Middle frontal gyrus (tissue), 1 donor: ENCODE data around the gene TULP4.
"Not testable (repeated sequence)": the region's sequence is repeated elsewhere in the genome, so short reads cannot be mapped to it uniquely, and the experiment has no call there.

Experiments
- DNase-seq: peaks from one replicate; pipeline ENCODE4 v3.0.0-alpha.2; 2015; ENCODE audit warnings: low spot score; ENCODE audit errors: extremely low spot score

TULP4 gene

DNA sequence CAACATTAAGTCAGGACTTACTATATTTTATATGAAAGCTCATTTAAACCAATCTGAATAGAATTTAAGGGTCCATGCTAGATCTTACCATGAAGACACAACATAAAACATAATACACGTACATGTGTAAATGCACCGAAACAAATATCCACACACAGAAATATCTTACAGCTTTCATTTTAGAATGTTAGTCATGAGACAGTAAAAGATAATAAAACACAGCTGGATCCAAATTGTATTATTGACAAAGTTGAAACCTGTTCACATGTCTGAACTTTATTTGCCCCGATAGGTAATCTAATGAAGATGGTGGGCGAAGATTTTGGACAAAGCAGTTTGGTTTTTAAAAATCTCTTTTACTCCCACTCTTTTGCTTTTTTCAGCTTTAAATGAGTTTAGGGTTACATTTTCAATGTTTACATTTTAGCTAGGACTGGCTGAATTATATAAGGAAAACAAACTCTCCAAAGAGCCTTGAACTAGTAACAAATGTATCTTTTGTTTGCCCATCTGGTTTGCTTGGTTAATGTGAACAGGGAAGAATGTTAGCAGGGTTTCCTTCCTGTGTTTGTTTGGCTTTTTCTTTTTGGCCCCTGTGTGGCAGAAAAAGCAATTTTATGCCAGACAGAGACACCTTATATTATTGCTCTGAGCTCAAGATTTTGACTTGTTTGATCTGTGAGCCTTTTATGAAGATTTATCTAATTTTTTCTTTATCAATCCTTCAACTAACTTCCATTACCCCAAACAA, 242.5 kb downstream of the TULP4 start:
- no peak for DNase-seq

DNA sequence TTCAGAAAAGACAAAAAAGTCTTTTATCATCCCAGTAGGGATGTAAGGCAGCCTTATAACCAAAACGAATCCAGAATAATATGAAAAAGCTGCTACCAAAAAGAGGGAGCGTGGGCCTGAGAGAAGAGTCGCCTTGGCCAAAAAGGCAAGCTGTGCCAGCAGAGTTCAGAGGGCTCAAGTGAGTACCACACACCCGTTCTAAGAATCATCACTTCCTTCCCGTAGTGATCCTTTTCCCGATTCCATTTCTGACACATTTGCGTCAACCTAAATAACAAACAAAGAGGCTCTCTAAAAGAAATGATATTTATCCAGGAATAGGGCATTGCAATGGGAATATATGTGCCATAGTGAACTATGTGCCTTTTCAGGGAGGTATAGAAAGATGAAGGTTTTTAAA, 243.8 kb downstream of the TULP4 start:
- DNase-seq, result no peak

DNA sequence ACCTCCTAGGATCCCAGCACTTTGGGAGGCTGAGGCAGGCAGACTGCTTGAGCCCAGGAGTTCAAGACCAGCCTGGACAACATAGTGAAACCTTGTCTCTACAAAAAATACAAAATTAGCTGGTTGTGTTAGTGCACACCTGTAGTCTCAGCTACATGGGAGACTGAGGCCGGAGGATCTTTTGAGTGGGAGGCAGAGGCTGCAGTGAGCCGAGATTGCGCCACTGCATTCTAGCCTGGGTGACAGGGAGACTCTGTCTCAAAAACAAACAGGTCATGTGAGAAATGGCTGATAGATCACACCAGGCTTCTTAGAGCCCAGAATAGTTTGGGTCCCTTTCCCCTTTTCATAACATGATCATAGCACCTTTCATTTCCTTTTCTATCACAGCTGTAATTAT, 244.8 kb downstream of the TULP4 start:
- DNase-seq, result not testable (repeated sequence)

DNA sequence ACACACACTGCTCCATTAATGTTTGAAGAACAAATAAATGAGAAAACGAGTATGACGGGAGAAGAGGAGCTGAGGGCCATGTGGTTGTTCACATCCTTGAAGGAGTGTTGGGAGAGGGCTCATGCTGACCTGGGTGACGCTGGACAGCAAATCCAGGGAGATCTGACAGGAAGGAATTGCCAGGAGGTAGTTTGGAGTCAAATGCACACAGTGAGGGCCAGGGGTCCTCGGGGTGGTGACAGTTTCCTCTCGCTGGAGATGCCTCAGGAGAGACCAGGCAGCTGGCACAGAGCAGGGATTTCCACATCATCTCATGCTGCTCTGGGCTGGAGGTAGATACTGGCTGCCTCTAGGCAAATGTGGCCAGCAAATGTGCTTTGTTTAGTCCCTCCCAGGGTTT, 245.7 kb downstream of the TULP4 start:
- no peak for DNase-seq

DNA sequence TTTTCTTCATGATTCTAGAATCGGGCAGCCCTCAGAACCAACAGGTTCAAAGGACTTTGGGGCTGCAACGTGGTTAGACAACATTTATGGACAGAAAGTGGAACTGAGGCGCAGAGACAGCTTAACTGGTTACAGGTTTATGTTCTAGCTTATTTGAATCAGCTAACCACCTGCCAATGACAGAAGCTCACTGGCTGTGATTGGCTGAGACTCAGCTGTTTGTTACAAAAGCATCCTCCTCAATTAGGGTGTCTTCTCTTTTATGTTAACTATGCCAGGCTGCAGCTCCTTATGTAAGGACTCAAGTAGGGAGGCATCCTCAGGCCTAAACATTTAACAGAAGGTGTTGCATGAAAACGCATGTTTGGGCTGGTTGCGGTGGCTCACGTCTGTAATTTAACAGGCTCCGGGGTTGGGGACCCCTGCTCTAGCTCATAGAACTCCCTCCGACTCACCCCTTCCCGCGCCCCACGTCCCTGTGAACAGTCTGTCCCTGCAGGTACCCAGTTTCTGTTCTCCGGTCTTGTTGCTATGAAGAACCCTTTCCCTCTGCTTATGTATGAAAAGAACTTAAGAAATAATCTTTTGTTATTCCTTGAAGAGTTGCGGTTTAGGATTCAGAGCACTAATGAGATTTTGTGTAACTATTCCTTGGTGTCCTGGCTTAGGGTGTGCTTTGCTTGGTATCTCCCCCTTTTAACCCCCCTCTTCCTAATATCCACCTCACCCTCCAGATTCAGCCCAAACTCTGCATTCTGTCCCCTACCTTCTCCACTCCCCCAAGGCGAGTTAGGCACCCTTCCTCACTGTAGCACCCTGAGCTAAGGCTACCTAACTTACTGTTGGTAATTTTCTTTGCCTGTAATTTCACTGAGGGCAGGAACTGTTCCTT, 246.4 kb downstream of the TULP4 start:
- DNase-seq, result no peak

DNA sequence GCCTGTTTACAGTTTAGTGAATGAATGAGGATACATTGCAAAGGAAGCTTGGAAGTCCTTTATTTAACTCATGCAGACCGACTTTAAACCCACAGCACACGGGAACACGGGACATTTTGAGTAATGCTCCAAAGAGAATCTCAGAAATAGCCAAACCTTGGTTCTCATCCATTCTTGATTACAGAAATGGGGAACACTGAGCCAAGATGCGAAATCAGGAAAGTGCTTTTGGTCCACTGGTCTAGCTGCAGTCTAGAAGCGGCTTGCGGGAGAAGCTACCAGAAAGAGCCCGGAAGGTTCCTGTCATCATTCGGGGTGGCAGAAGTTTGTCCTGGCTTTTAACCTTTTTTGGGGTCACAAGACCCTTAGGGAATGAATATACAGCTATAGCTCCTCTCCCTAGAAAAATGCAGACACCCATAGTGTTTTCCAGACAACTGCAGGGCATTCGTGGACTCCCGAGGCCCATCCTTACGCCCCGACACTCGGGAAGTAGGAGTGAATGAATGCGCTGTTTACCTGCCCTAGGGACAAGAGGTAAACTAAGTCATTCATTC, 247.2 kb downstream of the TULP4 start:
- DNase-seq, result no peak

DNA sequence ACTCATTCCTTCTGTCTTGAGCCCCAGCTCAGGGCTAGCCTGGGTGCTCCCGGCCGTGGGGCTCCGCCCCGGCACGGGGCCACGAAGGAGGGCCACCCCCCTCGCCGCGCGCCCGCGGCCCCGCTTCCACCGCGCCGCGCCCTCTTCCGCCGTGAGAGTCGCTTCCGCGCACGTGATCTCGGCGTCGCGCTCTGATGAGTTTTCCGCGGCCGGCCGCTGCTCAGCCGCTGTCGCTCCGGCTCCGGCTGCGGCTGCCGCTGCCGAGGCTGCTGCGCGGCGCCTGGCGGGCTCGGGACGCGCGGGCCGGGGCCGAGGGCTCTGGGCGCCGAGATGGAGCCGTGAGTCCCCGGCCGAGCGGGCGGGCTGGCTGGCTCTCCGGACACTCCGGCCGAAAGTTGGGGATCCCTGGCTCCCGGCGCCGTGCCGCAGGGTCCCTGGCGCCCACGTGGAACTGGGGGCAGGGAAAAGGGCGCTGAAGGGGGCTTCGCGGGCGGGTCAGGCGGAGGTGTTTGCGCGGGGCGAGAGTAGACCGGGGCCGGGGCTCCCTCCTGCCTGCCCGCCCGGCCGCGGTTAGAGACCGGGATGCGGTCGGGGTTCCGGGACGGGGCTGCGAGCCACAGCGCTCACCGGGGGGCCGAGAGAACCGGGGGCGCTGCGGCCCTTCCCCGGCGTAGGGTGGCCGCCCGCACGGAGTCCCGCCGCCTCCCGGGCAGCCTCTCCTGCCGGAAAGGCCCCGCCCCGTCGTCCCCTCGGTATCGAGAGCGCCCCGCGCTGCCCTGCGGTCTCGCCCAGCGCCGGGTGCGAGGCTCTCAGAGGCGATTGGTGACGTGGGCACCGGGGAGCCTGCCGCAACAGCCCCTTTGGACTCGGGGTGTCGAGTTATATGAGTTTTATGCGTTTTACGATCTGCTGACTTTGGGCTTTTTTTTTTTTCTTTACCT, 247.9 kb downstream of the TULP4 start, which contains the start of gene TMEM181:
TMEM181 (plus strand) TSS at position 197 of the 941 bp plus-strand sequence; CDS start at position 331, 134 bp downstream.
- DNase-seq, result peak; percentile 88

DNA sequence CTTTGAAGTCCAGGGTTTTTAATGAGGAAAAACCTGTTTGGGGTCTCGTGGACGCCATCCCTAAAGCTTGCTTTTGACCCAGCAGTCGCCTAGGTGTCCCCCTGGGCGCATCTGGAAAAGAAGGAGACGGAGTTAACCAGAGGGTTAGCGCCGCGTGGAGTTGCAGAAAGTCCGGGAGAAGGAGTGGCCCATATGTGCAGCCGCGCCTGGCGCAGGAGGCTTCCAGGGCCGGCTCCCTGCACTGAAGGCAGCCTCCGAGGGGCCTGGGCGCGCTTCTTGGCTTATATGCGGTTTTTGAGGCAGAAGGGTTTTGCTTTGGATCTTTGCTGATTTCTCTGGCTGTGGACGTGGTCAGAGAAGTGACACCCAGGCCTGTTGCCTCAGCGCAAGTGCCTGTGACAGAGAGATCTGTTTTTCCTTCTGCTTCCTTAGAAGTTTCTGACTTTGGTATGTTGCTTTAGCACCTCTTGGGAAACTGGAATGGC, 248.6 kb downstream of the TULP4 start:
- DNase-seq, result no peak
